ENCODE data around the gene TRDN. TPM values are rescaled to one million over a fixed set of nuclear protein-coding genes. Genes with fewer than 3 reads are reported as not detected.

The TRDN gene
- total and polyA plus RNA-seq, 7 donors: under 0.01 to 1.2 TPM; not detected in 5

DNA sequence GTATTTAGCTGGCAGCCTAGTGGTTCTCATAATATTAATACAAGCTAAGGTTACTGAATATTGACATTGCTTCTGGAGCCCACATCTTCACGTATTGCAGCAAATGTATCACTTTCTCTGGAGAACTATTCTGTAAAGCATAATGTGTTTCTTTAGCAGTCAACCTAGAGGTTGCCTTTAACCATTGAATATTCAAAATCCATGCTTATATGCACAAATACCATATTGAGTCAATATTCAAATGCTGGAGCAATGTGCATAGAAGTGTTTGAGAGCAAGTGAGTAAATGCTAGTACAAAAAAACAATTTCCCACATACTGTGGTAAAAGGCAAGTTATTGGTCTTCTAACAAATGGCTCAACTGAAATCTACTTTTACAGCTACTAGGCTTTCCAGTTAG, 231.8 kb downstream of the TRDN start:
- Histone ChIP-seq H3K27ac (no peak overlapping the region), H3K27me3 (no peaks in the 10 kb centered on the region), H3K4me3 (no peak overlapping the region), H3K4me1 (no peaks in the 10 kb centered on the region), H3K9me3 (no peaks in the 10 kb centered on the region), H3K36me3 (no peaks in the 10 kb centered on the region)
- intact Hi-C loops (cut with DNase I): no loop called here
- TF ChIP-seq EP300 (IDR thresholded peaks at IDR 0.05) (no peak), POLR2A (IDR thresholded peaks at IDR 0.05) (no peak), POLR2AphosphoS5 (IDR thresholded peaks at IDR 0.05) (no peak)
- TF ChIP-seq, protein P1, sequence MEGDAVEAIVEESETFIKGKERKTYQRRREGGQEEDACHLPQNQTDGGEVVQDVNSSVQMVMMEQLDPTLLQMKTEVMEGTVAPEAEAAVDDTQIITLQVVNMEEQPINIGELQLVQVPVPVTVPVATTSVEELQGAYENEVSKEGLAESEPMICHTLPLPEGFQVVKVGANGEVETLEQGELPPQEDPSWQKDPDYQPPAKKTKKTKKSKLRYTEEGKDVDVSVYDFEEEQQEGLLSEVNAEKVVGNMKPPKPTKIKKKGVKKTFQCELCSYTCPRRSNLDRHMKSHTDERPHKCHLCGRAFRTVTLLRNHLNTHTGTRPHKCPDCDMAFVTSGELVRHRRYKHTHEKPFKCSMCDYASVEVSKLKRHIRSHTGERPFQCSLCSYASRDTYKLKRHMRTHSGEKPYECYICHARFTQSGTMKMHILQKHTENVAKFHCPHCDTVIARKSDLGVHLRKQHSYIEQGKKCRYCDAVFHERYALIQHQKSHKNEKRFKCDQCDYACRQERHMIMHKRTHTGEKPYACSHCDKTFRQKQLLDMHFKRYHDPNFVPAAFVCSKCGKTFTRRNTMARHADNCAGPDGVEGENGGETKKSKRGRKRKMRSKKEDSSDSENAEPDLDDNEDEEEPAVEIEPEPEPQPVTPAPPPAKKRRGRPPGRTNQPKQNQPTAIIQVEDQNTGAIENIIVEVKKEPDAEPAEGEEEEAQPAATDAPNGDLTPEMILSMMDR (IDR thresholded peaks at IDR 0.05): no peak
- WGBS, 2 donors: 74 to 93% methylated on average over 1 of the region's 1 CpG
- no peak for DNase-seq

- Histone ChIP-seq H3K36me3 (no peaks in the 10 kb centered on the region), H3K27me3 (no peaks in the 10 kb centered on the region), H3K9me3 (no peaks in the 10 kb centered on the region), H3K27ac (no peak overlapping the region), H3K4me3 (no peak overlapping the region), H3K4me1 (no peaks in the 10 kb centered on the region)
- TF ChIP-seq POLR2A (IDR thresholded peaks at IDR 0.05) (no peak), EP300 (IDR thresholded peaks at IDR 0.05) (no peak), POLR2AphosphoS5 (IDR thresholded peaks at IDR 0.05) (no peak)
- TF ChIP-seq, protein P1 (IDR thresholded peaks at IDR 0.05): no peak
- 48 to 58% methylated on average over 2 of the region's 2 CpGs for WGBS, 2 donors
- intact Hi-C loops (cut with DNase I): no loop called here
- DNase-seq: no peak
Measured at GRCh38 chr6:123402052-123402451, 234.7 kb downstream of the TRDN start.

GRCh38 chr6:123398072-123398471, 238.7 kb downstream of the TRDN start:
- Histone ChIP-seq H3K27me3 (no peaks in the 10 kb centered on the region), H3K36me3 (no peaks in the 10 kb centered on the region), H3K4me3 (no peak overlapping the region), H3K4me1 (no peaks in the 10 kb centered on the region), H3K27ac (no peak overlapping the region), H3K9me3 (no peaks in the 10 kb centered on the region)
- intact Hi-C loops (cut with DNase I): no loop called here
- WGBS, 2 donors: 85 to 89% methylated on average over 12 of the region's 12 CpGs
- no peak for DNase-seq
- TF ChIP-seq POLR2AphosphoS5 (IDR thresholded peaks at IDR 0.05): no peak
- TF ChIP-seq EP300 (IDR thresholded peaks at IDR 0.05): no peak
- TF ChIP-seq, protein P1 (IDR thresholded peaks at IDR 0.05): no peak
- TF ChIP-seq POLR2A (IDR thresholded peaks at IDR 0.05): no peak

DNA sequence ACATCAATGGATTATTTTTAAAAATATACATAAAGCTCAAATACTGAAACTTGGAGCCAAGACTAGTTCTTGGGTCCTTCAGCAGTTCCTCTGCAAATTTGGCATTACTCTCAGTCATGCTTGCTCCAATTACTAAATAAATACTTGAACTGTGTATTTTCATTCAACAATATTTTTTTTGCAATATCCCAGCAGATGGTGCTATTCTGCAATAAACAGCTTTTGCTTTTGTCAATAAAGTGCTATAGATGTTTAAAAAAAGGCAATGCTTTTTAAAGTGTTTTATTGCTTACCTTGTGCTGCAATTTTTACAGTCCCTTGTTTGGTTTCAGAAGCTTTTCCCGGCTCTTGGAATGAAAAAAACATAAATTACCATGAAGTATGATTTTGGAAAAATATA, 243.4 kb downstream of the TRDN start:
- Histone ChIP-seq H3K4me1 (no peaks in the 10 kb centered on the region), H3K36me3 (no peaks in the 10 kb centered on the region), H3K9me3 (no peaks in the 10 kb centered on the region), H3K4me3 (no peak overlapping the region), H3K27me3 (no peaks in the 10 kb centered on the region), H3K27ac (no peak overlapping the region)
- no peak for DNase-seq
- TF ChIP-seq, protein P1 (IDR thresholded peaks at IDR 0.05): no peak
- no peak for TF ChIP-seq POLR2AphosphoS5 (IDR thresholded peaks at IDR 0.05)
- no peak for TF ChIP-seq POLR2A (IDR thresholded peaks at IDR 0.05)
- no peak for TF ChIP-seq EP300 (IDR thresholded peaks at IDR 0.05)
- WGBS, 2 donors: 4 to 39% methylated on average over 1 of the region's 1 CpG
- intact Hi-C loops (cut with DNase I): no loop called here

- no peak for DNase-seq
- 59 to 76% methylated on average over 2 of the region's 2 CpGs for WGBS, 2 donors
- intact Hi-C loops (cut with DNase I): no loop called here
- Histone ChIP-seq H3K4me1 (no peaks in the 10 kb centered on the region), H3K4me3 (no peak overlapping the region), H3K9me3 (no peaks in the 10 kb centered on the region), H3K36me3 (no peaks in the 10 kb centered on the region), H3K27ac (no peak overlapping the region), H3K27me3 (no peaks in the 10 kb centered on the region)
- TF ChIP-seq POLR2A (IDR thresholded peaks at IDR 0.05): no peak
- TF ChIP-seq, protein P1 (IDR thresholded peaks at IDR 0.05): no peak
- no peak for TF ChIP-seq POLR2AphosphoS5 (IDR thresholded peaks at IDR 0.05)
- no peak for TF ChIP-seq EP300 (IDR thresholded peaks at IDR 0.05)
Measured at GRCh38 chr6:123383718-123384117, 253.0 kb downstream of the TRDN start.

Measured in sigmoid colon (tissue), 7 donors.